Keratinocyte (primary cell): ENCODE results near the gene TSPEAR. TPM values are rescaled to one million over a fixed set of nuclear protein-coding genes. Genes with fewer than 3 reads are reported as not detected.

Experiments
- DNase-seq: peaks from one replicate; pipeline ENCODE4 v3.0.0-alpha.2; 2011; ENCODE audit warnings: low read depth, missing footprints, low spot score
- FAIRE-seq: peaks from 2 replicates; lab custom pipeline; 2011; peaks lifted over from hg19 to GRCh38; lab: Jason Lieb, UNC
- H2AFZ ChIP-seq: 2 replicates; pipeline ENCODE4 v1.6.0; 2012; ENCODE audit warnings: low read length, control low read depth, inconsistent platforms; ENCODE audit not compliant: control insufficient read depth
- H3K27ac ChIP-seq: 2 replicates; pipeline ENCODE4 v1.5.1; 2011; ENCODE audit warnings: low read length; ENCODE audit not compliant: control insufficient read depth, insufficient read depth
- H3K27me3 ChIP-seq: 3 replicates; pipeline ENCODE4 v1.6.0; 2011; ENCODE audit warnings: low read length; ENCODE audit not compliant: control insufficient read depth, insufficient read depth; ENCODE audit errors: extremely low read depth
- H3K36me3 ChIP-seq, 2 experiments: 2 replicates in 1 of 2; 3 replicates in 1 of 2; pipeline ENCODE4 v1.5.1; 2011; ENCODE audit warnings: low read length in 2 of 2, mild to moderate bottlenecking in 1 of 2; ENCODE audit not compliant: control insufficient read depth in 2 of 2, insufficient read depth in 2 of 2; ENCODE audit errors: extremely low read depth in 1 of 2
- H3K4me1 ChIP-seq: 3 replicates; pipeline ENCODE4 v1.5.1; 2011; ENCODE audit warnings: low read length; ENCODE audit not compliant: control insufficient read depth, insufficient read depth; ENCODE audit errors: extremely low read depth
- H3K4me2 ChIP-seq: 3 replicates; pipeline ENCODE4 v1.6.0; 2011; ENCODE audit warnings: low read depth, low read length; ENCODE audit not compliant: control insufficient read depth, insufficient read depth; ENCODE audit errors: extremely low read depth
- H3K4me3 ChIP-seq, 3 experiments: fragments of 200-600 bp in 1 of 3; sonication (generic) in 1 of 3; 2 replicates in 2 of 3; 3 replicates in 1 of 3; pipeline ENCODE4 v1.5.1; 2011 to 2016; ENCODE audit warnings: low read length in 3 of 3, mild to moderate bottlenecking in 3 of 3, control low read depth in 2 of 3, inconsistent platforms in 1 of 3, low read depth in 1 of 3, mixed read lengths in 1 of 3, mixed run types in 1 of 3, moderate library complexity in 1 of 3; ENCODE audit not compliant: control insufficient read depth in 2 of 3, insufficient read depth in 2 of 3; ENCODE audit errors: extremely low read depth in 1 of 3
- H3K79me2 ChIP-seq: 2 replicates; pipeline ENCODE4 v1.6.0; 2012; ENCODE audit warnings: low read length; ENCODE audit not compliant: control insufficient read depth, insufficient read depth
- H3K9ac ChIP-seq: 3 replicates; pipeline ENCODE4 v1.6.0; 2011; ENCODE audit warnings: low read length; ENCODE audit not compliant: control insufficient read depth, insufficient read depth; ENCODE audit errors: extremely low read depth
- H3K9me1 ChIP-seq: 3 replicates; pipeline ENCODE4 v1.6.0; 2011; ENCODE audit warnings: low read length; ENCODE audit not compliant: control insufficient read depth, insufficient read depth; ENCODE audit errors: extremely low read depth
- H3K9me3 ChIP-seq: 2 replicates; pipeline ENCODE4 v1.5.1; 2012; ENCODE audit warnings: low read depth, low read length; ENCODE audit not compliant: control insufficient read depth
- H4K20me1 ChIP-seq: 3 replicates; pipeline ENCODE4 v1.6.0; 2011; ENCODE audit warnings: low read length; ENCODE audit not compliant: control insufficient read depth, insufficient read depth; ENCODE audit errors: extremely low read depth
- CTCF ChIP-seq, 3 experiments: IDR thresholded peaks in 1 of 3; conservative IDR thresholded peaks in 1 of 3; optimal IDR thresholded peaks in 1 of 3; 2 replicates in 2 of 3; 3 replicates in 1 of 3; pipeline versions ENCODE3 to v1.5.1; 2011; ENCODE audit warnings: low read length in 3 of 3, mild to moderate bottlenecking in 3 of 3, moderate library complexity in 2 of 3, control low read depth in 1 of 3, inconsistent platforms in 1 of 3; ENCODE audit not compliant: insufficient read depth in 2 of 3; ENCODE audit errors: extremely low read depth in 1 of 3
- EZH2 ChIP-seq: IDR thresholded peaks from one replicate; pipeline ENCODE4 v1.6.1; 2012; ENCODE audit warnings: inconsistent platforms, mild to moderate bottlenecking, low read length, moderate library complexity
- dilution Hi-C: fragments of 300-500 bp; cut with MboI; formaldehyde crosslinking; loops from one replicate; pipeline ENCODE4 v1.7.0; 2020; ENCODE audit warnings: low sequenced_read_pairs; ENCODE audit not compliant: extremely low pct_ligation_motif_present
- polyA plus RNA-seq, 5 experiments: library from polyadenylated mRNA; depleted of rRNA in 3 of 5; stranded (reverse) in 3 of 5; stranded (forward) in 1 of 5; unstranded in 1 of 5; fragments of >200 nt; gene quantifications; 1 replicate in 1 of 5; 2 replicates in 3 of 5; 3 replicates in 1 of 5; pipeline versions ENCODE4 v1.2.1 to v1.2.3, GENCODE V29; 2011 to 2012; ENCODE audit warnings: missing spikeins in 2 of 5, low read depth in 1 of 5, low replicate concordance in 1 of 5

Gene TSPEAR
- polyA plus RNA-seq, 1 donor (not counting 4 experiments of a cell fraction or from before 2014, with no cell fraction given) = 0.12 TPM

GRCh38 chr21:44650265-44650972 is 61.0 kb downstream of the TSPEAR start:
- FAIRE-seq = no peak
- no peak overlapping the region for H2AFZ ChIP-seq
- H3K27ac ChIP-seq = no peak overlapping the region

DNA sequence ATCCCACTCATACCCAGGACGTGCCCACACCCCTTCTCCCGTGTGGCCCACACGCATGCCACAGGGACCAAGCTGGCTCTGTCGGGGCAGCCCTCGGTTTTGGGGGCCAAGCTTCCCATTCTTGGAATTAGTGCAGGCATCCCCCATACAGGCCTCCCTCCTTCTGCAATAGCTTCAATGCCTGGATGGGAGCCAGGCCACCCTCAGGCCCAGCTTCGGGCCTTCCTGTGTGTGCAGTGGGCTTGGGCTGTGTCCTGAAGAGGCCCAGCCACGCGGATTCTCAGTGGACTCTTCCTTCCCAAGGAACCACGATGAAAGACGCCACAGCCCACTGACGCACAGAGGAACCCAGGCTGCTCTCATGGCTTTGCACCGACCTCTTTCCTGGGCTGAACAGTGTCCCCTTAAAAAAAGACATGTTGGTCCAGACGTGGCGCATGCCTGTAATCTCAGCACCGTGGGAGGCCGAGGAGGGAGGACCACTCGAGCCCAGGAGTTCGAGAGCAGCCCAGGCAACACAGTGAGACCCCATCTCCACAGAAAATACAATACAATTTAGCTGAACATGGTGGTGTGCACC is 61.8 kb downstream of the TSPEAR start:
- H3K79me2 ChIP-seq = no peaks in the 10 kb centered on the region
- TF ChIP-seq CTCF (optimal IDR thresholded peaks at IDR 0.05 in 1 of 3, IDR thresholded peaks at IDR 0.05 in 1 of 3, conservative IDR thresholded peaks at IDR 0.05 in 1 of 3; ENCODE audit: extremely low read depth in 1 of 3, insufficient read depth in 2 of 3, low read length in 3 of 3) (no peak), EZH2 (no peak)
- H3K36me3 ChIP-seq = no peaks in the 10 kb centered on the region
- no peak overlapping the region for H3K4me3 ChIP-seq
- H2AFZ ChIP-seq = no peak overlapping the region
- no peak overlapping the region for H3K27ac ChIP-seq
- no peak overlapping the region for H3K9ac ChIP-seq
- DNase-seq (no peak), FAIRE-seq (no peak)
- no peak overlapping the region for H3K4me2 ChIP-seq
- no peaks in the 10 kb centered on the region for H3K27me3 ChIP-seq
- peaks cover 1% of the 10 kb centered on the region for H3K9me3 ChIP-seq
- H3K9me1 ChIP-seq = no peaks in the 10 kb centered on the region
- dilution Hi-C loops = no loop called here
- H4K20me1 ChIP-seq = no peaks in the 10 kb centered on the region
- H3K4me1 ChIP-seq = no peaks in the 10 kb centered on the region

More at GRCh38 chr21:44650265-44650972, 61.0 kb downstream of the TSPEAR start:
- H3K4me3 ChIP-seq = no peak overlapping the region
- no peaks in the 10 kb centered on the region for H3K9me1 ChIP-seq
- no peaks in the 10 kb centered on the region for H3K36me3 ChIP-seq
- dilution Hi-C loops = no loop called here
- TF ChIP-seq EZH2 (no peak), CTCF (optimal IDR thresholded peaks at IDR 0.05 in 1 of 3, IDR thresholded peaks at IDR 0.05 in 1 of 3, conservative IDR thresholded peaks at IDR 0.05 in 1 of 3; ENCODE audit: extremely low read depth in 1 of 3, insufficient read depth in 2 of 3, low read length in 3 of 3) (no peak)
- DNase-seq = no peak
- H3K9me3 ChIP-seq = no peaks in the 10 kb centered on the region
- no peaks in the 10 kb centered on the region for H4K20me1 ChIP-seq
- H3K9ac ChIP-seq = no peak overlapping the region
- no peaks in the 10 kb centered on the region for H3K79me2 ChIP-seq
- H3K27me3 ChIP-seq = no peaks in the 10 kb centered on the region
- H3K4me1 ChIP-seq = no peaks in the 10 kb centered on the region
- H3K4me2 ChIP-seq = no peak overlapping the region
